HG03280 (cell line): ENCODE results near the gene CCDC93.

Experiments used
- ATAC-seq: cut with Tn5 transposase; IDR thresholded peaks from one replicate; pipeline ENCODE4 v1.9.1; 2021; ENCODE audit warnings: mild to moderate bottlenecking, moderate library complexity; ENCODE audit not compliant: unreplicated experiment

The CCDC93 gene

DNA sequence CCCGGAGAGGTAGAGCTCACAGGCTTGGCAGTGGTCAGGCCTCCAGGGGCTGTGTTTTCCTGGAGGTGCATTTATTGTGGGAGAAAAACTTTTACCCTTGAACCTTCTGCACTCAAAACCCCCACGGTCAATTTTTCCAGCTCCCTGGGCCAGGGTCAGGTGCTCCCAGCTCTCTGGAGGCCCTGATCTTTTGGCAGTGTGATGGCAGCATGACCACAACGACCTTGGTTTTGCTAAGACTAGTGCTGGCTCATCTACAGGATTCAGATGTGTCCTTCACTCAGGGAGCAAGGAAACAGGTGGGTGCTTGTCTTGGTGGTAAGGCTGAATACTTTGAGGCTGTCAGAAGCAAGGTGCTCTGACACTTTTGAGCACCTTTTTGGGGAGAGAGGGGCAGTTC, 92.3 kb downstream of the CCDC93 start:
- ATAC-seq, result no peak

DNA sequence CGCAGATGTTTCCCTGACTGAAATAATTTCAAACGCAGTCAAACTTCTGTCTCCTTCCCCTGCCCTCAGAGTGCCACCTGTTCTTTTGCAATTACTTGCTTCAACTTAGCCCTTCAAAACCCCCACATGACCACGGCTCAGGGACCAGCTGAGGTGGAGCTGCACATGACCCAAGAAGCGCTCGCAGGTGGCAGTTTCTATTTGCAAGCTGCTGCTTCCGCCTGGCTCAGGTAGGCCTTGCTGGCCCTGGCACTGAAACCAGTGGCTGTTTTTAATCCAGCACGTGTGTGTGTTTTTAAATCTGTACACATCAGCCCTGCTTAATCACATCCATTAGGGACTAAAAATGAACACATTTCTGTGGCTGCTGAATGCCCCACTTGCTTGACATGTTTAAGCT, 95.3 kb downstream of the CCDC93 start:
- ATAC-seq, result no peak

DNA sequence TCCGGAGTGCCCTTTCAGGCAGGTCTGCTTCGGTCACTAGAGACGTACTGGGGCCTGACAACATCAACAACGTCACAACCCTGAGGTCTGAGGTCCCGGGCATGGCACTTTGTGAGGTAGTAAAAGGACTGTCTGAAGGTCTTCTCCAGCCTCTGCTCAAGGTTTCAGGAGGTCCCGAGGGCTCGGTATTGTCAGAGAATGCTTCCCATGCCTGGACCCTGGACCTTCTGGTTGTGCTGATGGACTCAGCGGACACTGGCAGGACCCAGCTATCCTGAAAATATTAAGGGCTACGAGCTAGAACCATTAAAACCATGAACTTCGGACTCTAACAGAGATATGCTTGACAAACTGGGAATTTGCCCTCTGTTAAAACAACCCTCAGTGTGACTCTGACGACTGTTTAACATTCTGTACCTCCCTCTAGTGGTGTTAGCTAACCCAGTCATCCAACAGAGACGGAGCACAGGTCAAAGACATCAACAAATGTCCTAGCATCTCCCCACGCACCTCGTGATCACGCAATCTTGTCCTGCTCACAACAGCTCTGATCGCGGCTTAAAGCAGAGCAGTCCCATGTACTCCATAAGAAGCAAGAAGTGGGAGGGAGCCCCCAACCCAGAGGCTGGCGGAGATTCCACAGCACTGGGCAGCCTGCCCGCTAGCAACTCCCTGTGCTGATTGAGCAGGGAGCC, 96.5 kb downstream of the CCDC93 start:
- no peak for ATAC-seq

DNA sequence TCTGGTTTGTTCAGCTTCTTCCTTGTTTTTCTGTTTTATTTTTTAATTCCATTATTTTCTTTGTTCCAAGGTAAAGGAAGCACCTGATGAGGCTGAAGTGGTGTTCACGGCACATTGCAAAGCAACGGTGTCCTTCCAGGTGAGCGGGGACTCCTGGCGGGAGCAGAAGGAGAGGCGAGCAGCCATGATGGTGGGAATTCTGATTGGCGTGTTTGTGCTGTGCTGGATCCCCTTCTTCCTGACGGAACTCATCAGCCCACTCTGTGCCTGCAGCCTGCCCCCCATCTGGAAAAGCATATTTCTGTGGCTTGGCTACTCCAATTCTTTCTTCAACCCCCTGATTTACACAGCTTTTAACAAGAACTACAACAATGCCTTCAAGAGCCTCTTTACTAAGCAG, 110.9 kb downstream of the CCDC93 start:
- ATAC-seq, result no peak

DNA sequence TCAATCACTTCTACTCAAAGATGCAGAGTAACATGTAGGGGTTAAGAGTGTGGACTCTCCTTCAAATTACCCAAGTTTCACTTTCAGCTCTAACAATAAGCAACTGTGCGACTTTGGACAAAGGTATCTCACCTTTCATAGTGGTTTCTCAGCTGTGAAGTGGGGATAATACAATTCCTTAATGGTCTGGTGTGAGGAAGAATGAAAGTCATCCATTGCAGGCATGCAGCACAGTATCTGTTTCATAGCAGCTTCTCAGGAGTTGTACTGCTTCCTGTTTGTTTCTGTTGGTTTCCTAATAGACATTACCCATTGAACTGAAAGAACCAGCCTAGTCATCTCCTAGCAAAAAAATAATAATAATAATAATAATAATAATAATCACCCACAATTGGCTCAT, 125.0 kb downstream of the CCDC93 start:
- no peak for ATAC-seq

DNA sequence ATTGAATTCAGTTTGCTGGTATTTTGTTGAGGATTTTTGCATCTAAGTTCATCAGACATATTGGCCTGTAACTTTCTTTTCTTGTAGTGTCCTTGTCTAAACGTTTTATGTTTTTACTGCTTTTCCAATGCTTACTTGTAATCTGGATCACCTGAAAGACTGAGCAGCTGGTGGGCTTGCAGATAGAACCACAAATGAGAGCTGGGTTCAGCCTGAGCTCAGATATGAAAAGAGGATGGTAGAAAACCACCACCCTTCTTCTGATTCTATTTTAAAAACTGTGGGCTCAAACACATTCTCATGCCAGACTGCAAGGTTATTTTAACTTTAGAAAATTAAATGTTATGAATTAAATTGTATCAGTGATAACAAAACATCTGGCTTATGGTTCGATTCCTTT, 128.6 kb downstream of the CCDC93 start:
- ATAC-seq, result no peak

DNA sequence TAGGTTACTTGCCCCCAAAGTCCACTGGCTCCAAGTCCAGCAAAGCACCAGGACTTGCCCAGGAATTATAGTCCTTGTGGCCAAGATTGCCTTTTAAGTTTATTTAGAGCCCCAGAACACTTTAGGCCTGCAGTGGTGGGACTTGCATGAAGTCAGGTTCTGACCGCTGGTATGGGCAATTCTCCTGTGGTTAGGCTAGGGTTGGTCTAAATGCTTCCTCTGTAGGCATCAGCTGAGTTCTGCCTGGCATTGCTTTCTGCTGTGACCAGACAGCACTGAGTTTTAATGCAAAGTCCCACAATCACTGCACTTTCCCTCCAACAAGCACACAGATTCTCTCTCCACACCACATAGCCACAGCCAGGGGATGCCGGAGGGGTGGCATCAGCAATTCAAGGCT, 134.9 kb downstream of the CCDC93 start:
- ATAC-seq, result no peak

DNA sequence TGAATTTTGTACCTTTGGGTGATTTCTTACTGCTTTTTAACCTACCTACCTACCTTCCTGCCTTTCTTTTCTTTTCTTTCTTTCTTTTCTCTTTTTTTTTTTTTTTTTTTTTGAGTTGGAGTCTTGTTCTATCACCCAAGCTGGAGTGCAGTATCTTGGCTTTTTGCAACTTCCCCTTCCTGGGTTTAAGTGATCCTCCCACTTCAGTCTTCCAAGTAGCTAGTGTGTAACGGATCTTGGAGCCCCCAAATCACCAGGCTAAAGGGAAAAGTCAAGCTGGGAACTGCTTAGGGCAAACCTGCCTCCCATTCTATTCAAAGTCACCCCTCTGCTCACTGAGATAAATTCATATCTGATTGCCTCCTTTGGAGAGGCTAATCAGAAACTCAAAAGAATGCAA, 138.1 kb downstream of the CCDC93 start:
- ATAC-seq, result no peak
